Fibroblast of pulmonary artery (primary cell): ENCODE measurements around the gene NKD2.

Source experiments
- DNase-seq: peaks from one replicate; pipeline ENCODE4 v3.0.0-alpha.2; 2010; ENCODE audit warnings: low read depth
- H3K4me3 ChIP-seq: replicated peaks from 2 replicates; pipeline ENCODE4 v1.5.1; 2011; ENCODE audit warnings: low read depth, mild to moderate bottlenecking, control low read depth, low read length, moderate library complexity
- CTCF ChIP-seq: IDR thresholded peaks from 2 replicates; pipeline ENCODE4 v1.5.1; 2011; ENCODE audit warnings: mild to moderate bottlenecking, control low read depth, low read length, inconsistent platforms; ENCODE audit errors: missing control alignments

Gene NKD2

GRCh38 chr5:1013948-1014301 lies 5.3 kb downstream of the NKD2 start:
- no peak overlapping the region for H3K4me3 ChIP-seq
- no peak for DNase-seq
- no peak for TF ChIP-seq CTCF

- no peak for DNase-seq
- no peak overlapping the region for H3K4me3 ChIP-seq
- no peak for TF ChIP-seq CTCF
These were observed 5.7 kb downstream of the NKD2 start for GRCh38 chr5:1014346-1014745.

- no peak overlapping the region for H3K4me3 ChIP-seq
- no peak for TF ChIP-seq CTCF
- no peak for DNase-seq
These were observed 6.2 kb downstream of the NKD2 start for GRCh38 chr5:1014781-1015221.

GRCh38 chr5:1015507-1015906 lies 6.9 kb downstream of the NKD2 start:
- TF ChIP-seq CTCF, result no peak
- no peak overlapping the region for H3K4me3 ChIP-seq
- DNase-seq, result no peak

- H3K4me3 ChIP-seq, result no peak overlapping the region
- no peak for DNase-seq
These were observed 7.4 kb downstream of the NKD2 start for GRCh38 chr5:1016036-1016435.

GRCh38 chr5:1016476-1016875 lies 7.9 kb downstream of the NKD2 start:
- TF ChIP-seq CTCF, result no peak
- no peak for DNase-seq
- H3K4me3 ChIP-seq, result no peak overlapping the region

More at GRCh38 chr5:1016036-1016435, 7.4 kb downstream of the NKD2 start:
- TF ChIP-seq CTCF, result no peak

GRCh38 chr5:1017056-1017455 lies 8.5 kb downstream of the NKD2 start:
- no peak for DNase-seq
- no peak overlapping the region for H3K4me3 ChIP-seq
- no peak for TF ChIP-seq CTCF
